GM19099 (cell line): ENCODE measurements around the gene MARS1.
A peak's percentile ranks its signal among the peaks of the same experiment; 100 is the strongest.

Experiments
- POLR2A ChIP-seq: IDR thresholded peaks from 3 replicates; pipeline ENCODE4 v1.6.1; 2011; ENCODE audit warnings: low read depth; ENCODE audit not compliant: insufficient read length; ENCODE audit errors: extremely low read depth

The MARS1 gene

GRCh38 chr12:57491393-57492280, 3.8 kb downstream of the MARS1 start:
- no peak for TF ChIP-seq POLR2A

GRCh38 chr12:57496822-57497221, 9.0 kb downstream of the MARS1 start:
- no peak for TF ChIP-seq POLR2A

GRCh38 chr12:57497223-57498131, 9.6 kb downstream of the MARS1 start:
- TF ChIP-seq POLR2A = no peak

- TF ChIP-seq POLR2A = no peak
Observed at GRCh38 chr12:57498132-57498502, 10.2 kb downstream of the MARS1 start.

GRCh38 chr12:57498571-57498970, 10.7 kb downstream of the MARS1 start:
- TF ChIP-seq POLR2A = no peak

- TF ChIP-seq POLR2A = no peak
Observed at GRCh38 chr12:57500213-57500612, 12.3 kb downstream of the MARS1 start.

- no peak for TF ChIP-seq POLR2A
Observed at GRCh38 chr12:57511161-57511560, 23.3 kb downstream of the MARS1 start.

GRCh38 chr12:57511588-57512325, 23.9 kb downstream of the MARS1 start:
- TF ChIP-seq POLR2A = no peak

GRCh38 chr12:57512665-57513064, 24.8 kb downstream of the MARS1 start:
- TF ChIP-seq POLR2A = peak; percentile 18

GRCh38 chr12:57513266-57513665, 25.4 kb downstream of the MARS1 start:
- TF ChIP-seq POLR2A = no peak

- peak; percentile 7 for TF ChIP-seq POLR2A
Observed at GRCh38 chr12:57514720-57515407, 27.0 kb downstream of the MARS1 start.

GRCh38 chr12:57515408-57515933, 27.6 kb downstream of the MARS1 start:
- TF ChIP-seq POLR2A = no peak

- no peak for TF ChIP-seq POLR2A
Observed at GRCh38 chr12:57515934-57516541, 28.2 kb downstream of the MARS1 start.

GRCh38 chr12:57516617-57517153, 28.8 kb downstream of the MARS1 start:
- no peak for TF ChIP-seq POLR2A

GRCh38 chr12:57517187-57517586, 29.3 kb downstream of the MARS1 start:
- TF ChIP-seq POLR2A = no peak
